GM23248 (cell line): ENCODE measurements around the gene GPRASP1.

ENCODE experiments used
- EZH2 ChIP-seq: fragments of 200-600 bp; sonication (generic); IDR thresholded peaks from 2 replicates; pipeline ENCODE4 v1.6.1; 2018; ENCODE audit warnings: antibody characterized with exemption, mild to moderate bottlenecking; ENCODE audit not compliant: insufficient read depth, poor library complexity, severe bottlenecking
- EZH2phosphoT487 ChIP-seq: fragments of 200-600 bp; sonication (generic); IDR thresholded peaks from 2 replicates; pipeline ENCODE4 v1.6.1; 2018; ENCODE audit warnings: antibody characterized with exemption, moderate library complexity, mild to moderate bottlenecking, low read depth; ENCODE audit not compliant: insufficient read depth

GRCh38 chrX:102654696-102655095 lies 3.4 kb downstream of the GPRASP1 start:
- no peak for TF ChIP-seq EZH2
- TF ChIP-seq EZH2phosphoT487, result no peak
